ENCODE results near the gene NOXA1.
A peak's percentile ranks its signal among the peaks of the same experiment; 100 is the strongest.

NOXA1 gene

GRCh38 chr9:137454597-137455358, 31.6 kb downstream of the NOXA1 start:
- DNase-seq (ENCODE audit: low spot score): no peak

GRCh38 chr9:137455359-137455991, 32.3 kb downstream of the NOXA1 start:
- no peak for DNase-seq (ENCODE audit: low spot score)

- DNase-seq (ENCODE audit: low spot score): no peak
These were observed 33.1 kb downstream of the NOXA1 start for GRCh38 chr9:137456061-137456863.

- DNase-seq (ENCODE audit: low spot score): no peak
These were observed 33.7 kb downstream of the NOXA1 start for GRCh38 chr9:137456864-137457405.

GRCh38 chr9:137457406-137458193, 34.4 kb downstream of the NOXA1 start:
- DNase-seq (ENCODE audit: low spot score): no peak

DNA sequence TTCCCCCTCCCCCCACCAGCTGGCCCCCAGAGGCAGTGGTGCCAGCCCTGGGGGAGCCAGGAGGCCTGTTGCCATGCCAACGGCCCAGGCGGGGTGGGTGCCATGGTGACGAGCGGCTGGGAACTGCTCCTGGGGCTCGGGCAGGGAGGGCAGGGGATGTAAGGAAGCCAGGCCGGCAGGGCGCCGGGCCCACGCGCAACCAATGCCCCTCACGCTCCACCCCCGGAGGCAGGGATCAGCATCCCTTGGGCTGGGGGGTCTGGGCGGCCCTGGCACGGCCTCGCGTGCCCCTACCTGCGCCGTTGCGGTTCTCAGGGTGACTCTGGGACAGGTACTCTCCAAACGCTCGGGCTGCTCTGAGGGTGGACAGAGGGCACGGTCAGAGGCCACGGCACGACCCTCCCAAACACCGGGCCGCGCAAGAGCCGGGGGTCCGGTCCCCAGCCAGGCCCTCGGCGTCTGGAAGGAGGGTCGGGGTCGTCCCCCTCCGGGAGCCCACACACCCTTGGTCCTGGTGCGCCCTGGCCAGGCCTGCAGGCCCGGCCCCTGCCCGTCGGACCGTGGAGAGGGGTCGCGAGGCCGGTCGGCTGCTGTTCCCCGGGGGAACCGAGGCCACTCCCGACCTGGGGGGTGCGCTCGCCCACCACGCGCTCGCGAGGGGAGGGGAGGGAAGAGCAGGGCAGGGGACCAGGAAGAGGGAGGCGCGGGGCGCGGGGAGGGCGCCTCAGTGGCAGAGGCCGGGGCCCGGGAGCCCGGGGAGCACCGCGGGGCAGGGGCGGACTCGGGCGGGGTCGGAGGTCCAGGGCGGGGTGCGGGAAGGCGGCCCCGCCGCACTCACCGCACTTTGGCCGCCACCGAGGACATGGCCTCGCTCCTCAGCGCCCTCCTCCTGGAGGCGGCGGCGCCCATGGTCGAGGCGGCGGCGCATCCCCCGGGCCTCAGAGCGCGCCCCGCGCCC, 35.3 kb downstream of the NOXA1 start:
- no peak for DNase-seq (ENCODE audit: low spot score)

- DNase-seq (ENCODE audit: low spot score): peak; percentile 88
These were observed 36.0 kb downstream of the NOXA1 start, which contains the start of gene NSMF for GRCh38 chr9:137459152-137459600. Gene NSMF, minus strand, starts transcription at chr9:137459334. Its CDS starts 232 bp downstream, at chr9:137459102.

DNA sequence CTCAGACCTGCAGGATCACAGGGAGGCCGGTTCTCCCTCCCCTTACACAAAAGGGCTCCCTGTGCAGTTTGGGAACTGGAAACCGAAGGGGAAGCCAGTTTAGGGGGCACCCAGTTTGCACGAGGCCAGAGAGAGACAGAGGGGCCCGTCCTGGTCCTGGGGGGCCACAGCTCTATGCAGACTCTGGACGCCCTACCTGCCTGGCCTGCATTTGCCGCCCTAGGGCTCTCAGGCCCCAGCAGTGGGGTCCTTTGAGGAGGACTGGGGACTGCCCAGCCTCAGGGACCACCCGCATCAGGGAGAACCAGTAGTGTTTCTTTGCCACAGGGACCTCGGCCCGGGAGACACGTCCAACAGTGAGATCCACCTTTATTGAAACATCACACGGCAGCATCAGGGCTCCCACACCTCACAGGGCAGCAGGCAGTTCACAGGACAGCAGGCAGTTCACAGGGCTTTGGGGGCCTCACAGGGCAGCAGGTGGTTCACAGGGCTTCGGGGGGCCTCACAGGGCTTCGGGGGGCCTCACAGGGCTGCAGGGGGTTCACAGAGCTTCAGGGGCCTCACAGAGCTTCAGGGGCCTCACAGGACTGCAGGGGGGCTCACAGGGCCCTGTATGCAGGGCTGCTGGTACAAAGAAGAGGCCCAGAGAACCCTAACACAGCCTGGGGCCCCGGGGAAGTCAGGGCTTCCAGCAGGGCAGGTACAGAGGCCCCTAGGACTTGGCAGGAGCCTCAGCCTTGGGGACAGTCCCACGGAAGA, 36.6 kb downstream of the NOXA1 start:
- DNase-seq (ENCODE audit: low spot score): no peak

DNA sequence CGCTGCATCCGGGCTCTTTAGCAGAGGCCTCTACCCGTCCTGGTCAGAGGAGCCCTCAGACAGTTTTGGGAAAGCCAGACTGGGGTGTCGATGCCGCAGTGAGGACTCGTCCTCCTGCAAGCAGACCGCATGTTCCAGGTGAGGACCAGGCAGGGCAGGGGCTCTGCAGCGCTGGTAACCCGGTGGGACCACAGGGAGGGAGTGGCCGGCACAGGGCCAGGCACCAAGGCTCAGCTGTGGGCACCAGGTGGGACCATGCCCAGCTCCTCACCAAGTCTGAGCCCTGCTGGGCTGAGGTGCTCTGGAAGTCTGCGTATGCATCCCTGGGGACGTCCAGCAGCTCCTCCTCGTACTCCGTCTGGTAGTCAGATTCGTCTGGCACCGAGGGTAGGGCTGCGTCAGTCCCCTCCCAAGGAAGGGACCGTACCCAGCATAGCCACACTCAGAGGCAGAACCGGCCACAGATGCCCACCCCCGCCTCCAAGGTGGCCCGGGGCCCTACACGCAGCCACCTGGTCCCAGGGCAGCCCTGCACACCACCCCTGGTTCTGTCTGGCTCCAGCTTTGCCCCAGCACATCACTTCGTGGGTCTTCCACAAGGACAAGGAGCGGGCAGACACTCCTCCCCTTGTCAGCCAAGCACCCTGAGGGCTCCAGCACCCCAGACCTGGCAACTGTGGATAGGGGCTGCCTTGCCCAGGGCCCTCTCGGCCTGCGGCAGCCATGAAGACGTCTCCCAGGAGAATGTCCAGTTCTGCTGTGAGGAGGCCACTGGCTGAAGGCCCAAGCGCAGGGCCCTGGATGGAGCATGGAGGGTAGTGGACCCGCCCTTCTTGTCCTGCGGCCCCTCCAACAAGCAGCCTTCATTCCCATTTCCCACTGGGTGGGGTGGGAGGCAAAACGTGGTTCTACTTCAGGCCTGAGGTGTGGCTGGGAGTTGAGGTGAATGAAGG, 37.4 kb downstream of the NOXA1 start:
- no peak for DNase-seq (ENCODE audit: low spot score)

- DNase-seq (ENCODE audit: low spot score): no peak
These were observed 38.1 kb downstream of the NOXA1 start for GRCh38 chr9:137461316-137461662.

- DNase-seq (ENCODE audit: low spot score): no peak
These were observed 38.6 kb downstream of the NOXA1 start for GRCh38 chr9:137461663-137462395.

- DNase-seq (ENCODE audit: low spot score): no peak
These were observed 39.3 kb downstream of the NOXA1 start for GRCh38 chr9:137462396-137462985.

DNA sequence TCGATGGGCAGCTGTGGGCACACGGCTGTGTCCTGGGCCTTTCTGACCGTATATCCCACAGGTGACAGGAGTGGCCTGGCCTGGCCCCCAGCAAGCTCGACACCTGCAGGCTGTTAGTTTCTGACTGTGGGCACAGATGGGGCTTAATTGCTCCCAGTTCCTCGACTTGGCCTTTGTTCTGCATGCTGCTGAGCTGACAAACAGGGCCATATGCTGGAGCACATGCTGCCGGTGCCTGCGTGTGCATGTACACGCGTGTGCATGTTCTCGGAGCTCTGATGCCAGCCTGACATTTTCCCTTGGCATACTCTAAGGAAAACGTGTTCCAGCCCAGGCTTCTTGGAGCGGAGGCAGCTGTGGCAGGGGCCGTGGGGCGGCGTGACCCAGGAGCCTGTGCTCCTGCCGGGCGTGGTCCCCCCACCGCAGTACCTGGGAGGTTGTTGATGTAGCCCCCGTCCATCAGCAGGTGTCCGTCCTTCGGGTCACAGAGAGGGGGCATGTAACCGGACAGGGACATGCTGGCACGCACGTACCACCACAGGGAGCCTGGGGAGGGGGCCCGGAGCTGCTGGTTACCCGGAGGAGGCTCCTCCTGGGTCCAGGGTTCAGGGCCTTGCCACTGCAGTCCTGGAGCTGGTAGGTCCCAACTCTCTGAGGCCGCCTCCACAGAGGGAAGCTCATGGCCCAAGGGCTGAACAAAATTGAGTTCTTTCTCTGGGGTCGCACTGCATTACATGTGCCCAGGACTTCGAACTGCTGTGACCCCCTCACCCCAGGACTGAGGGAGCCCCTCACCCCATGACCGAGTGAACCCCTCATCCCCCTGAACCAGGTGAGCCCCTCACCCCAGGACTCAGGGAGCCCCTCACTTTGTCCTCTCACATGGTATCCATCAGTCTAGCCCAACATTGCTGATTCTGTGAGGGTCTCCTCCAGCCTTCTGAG, 40.1 kb downstream of the NOXA1 start:
- no peak for DNase-seq (ENCODE audit: low spot score)

DNA sequence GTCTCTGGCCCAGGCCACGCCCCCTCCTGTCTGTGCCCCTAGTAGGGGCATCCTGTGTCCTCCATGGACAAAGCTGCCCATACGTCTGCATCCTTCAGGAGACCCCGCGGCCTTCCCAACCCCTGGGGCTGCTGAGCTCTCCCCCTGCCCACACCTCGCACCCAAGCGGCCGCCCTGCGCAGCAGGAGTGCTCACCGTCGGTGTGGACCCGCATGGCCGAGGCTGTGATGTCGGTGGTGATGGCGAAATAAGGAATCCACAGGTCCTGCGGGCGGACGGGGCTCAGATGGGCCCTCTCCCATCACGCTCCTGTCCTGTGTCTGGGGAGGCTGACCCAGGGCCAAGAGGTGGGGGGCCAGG, 40.7 kb downstream of the NOXA1 start:
- DNase-seq (ENCODE audit: low spot score): no peak

GRCh38 chr9:137464291-137464999, 41.3 kb downstream of the NOXA1 start:
- no peak for DNase-seq (ENCODE audit: low spot score)
